NCI-H146 treated with DMSO at 0.1 percent for 48 hours (cell line): ENCODE results near the gene ABTB2.

Source experiments
- DNase-seq: peaks from one replicate; lab custom pipeline; 2025; ENCODE audit not compliant: unreplicated experiment; lab: John Stamatoyannopoulos, UW

ABTB2 gene

DNA sequence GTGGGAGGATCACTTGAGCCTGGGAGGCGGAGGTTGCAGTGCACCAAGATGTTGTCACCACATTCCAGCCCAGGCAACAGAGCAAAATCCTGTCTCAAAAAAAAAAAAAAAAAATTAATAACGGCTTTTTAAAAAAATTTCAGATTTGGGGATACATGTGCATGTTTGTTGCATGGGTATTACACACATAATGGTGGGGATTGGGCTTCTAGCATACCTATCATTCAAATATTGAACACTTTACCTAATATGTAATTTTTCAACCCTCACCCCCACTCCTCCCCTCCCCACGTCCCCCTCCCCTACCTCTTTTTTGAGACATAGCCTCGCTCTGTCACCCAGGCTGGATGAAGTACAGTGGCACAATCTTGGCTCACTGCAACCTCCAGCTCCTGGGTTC, 40.1 kb downstream of the ABTB2 start:
- no peak for DNase-seq

GRCh38 chr11:34317036-34317360, 40.8 kb downstream of the ABTB2 start:
- DNase-seq, result no peak

DNA sequence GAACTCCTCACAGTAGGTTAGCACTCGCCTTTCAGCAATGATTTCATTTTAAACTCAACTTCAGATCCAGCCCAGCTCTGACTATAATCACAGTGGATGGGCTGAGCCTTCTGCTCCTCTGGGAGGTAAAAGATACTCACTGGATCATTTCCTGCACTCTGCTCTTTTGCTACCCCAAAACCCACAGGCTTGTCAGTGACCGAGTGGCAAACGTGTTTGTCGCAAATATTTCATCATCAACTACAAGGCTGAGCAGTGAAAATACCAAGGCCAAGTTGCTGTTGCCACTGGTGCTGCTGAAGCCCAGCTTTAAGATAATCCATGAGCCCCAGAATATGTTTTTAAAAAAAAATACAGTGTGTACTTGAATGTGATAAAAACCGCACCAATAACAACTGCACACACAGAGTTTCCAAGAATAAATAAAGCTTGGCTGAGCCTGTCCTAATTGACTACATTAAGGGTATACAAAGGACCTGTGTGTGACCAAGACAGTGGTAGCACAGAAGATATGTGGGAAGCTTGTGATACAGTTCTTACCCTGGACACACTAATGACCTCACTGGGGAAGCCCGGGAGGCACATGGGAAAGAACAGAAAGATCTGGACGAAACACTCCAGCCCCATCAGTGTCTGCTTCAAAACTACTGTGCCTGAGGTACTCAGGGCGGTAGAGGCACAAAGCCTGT, 41.3 kb downstream of the ABTB2 start:
- DNase-seq, result no peak

DNA sequence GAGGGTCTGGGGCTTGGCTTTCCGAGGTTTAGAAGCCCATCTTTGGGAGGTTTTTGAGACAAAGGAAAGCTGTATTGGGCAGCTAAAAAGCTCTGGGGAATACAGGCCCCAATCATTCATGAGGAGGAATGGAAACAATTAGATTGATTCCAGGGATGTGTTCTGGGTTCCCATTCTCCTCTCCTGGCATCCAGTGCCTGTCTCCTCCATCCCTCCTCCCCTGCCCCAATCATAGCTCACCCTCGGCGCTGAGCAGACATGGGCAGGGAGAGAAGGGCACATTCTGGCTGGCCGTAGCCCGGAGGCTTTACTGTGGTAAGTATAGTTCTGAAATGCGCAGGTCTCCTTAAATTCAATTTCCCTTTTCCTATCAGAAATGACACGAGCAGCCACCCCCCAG, 42.4 kb downstream of the ABTB2 start:
- no peak for DNase-seq

- DNase-seq, result no peak
These were observed 42.9 kb downstream of the ABTB2 start for GRCh38 chr11:34314936-34315335.

DNA sequence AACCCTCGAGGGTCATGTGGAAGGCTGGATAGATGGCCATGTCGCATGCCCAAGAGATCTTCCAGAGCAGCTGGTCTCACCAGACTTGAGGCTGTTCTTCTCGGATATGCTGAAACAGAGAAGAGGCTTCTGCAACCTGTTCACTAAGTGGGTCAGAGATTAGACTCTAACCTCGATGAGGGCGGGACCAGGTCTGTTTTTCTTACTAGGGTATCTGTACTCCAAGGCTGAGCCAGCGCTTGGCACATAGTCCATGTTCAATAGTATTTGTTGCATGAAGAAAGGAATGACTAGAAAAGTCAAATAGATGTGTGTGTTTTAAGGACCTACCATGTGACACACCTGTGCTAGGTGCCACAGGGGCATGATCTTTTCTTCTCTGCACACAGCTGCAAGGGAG, 43.6 kb downstream of the ABTB2 start:
- no peak for DNase-seq

DNA sequence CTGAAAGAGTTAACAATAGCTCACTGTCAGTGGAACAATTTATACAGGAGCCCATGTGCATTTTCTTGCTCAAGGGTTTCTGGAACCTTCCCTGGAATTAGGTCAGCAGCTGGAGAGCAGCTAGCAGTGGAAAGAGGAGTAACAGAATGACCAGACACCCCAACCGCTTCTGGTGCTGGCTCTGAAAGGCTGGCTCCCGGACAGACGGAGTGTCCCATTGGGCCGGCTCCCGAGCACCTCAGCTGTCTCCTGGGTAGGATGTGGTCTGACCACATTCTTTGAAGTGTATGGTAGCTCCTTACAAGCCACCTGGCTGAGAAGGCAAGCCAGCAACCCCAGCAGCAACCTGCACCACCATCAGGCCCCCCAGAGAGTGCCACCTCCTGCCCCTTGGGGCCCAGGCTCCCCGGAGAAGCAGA, 44.7 kb downstream of the ABTB2 start:
- no peak for DNase-seq

GRCh38 chr11:34311126-34311525, 46.7 kb downstream of the ABTB2 start:
- no peak for DNase-seq

DNA sequence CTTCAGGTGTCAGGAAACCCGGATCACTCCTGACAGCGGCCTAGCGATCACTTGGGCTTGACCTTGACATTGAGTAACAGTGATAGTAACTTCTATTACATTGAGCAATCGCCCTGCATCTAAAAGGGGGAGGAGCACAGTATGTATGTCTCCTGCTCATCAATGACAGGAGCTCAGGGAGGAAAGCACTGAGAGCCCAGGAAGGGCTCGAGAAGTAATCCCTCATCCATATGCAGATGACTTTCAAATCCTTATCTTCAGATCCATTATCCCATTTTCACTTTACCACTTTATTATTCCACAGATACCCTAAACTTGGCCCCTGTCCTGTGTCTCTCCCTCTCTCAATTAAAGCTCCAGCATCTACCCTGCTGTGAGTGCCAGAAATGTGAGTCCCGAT, 47.8 kb downstream of the ABTB2 start:
- DNase-seq, result no peak

- no peak for DNase-seq
These were observed 48.8 kb downstream of the ABTB2 start for GRCh38 chr11:34308913-34309585.

DNA sequence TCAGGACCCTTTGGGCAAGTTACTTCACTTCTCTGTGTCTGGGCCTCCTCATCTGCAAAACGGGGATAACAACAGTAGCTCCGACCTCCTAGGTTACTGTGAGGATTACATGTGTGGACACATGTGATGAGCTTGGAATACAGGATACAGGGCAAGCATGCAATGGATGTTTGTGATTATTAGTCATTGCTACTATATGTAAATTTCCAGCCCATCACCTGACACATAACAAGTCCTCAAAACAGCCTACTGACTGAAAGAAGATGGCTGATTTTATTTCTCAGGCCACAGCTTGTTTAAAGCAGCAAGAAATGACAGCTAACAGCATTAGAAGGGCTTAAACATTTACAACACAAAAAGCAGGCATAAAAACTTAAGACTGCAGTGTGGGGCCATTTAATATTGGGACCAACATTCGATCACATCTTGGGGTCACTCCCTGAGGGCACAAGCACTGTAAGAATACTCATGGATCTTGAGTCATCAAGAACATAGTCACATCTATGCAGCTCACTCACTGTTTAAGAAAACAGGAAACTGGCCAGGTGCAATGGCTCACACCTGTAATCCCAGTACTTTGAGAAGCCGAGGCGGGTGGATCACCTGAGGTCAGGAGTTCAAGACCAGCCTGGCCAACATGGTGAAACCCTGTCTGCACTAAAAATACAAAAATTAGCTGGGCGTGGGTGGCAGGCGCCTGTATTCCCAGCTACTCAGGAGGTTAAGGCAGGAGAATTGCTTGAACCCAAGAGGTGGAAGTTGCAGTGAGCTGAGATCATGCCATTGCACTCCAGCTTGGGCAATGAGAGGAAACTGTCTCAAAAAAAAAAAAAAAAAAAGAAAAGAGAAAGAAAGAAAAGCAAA, 49.5 kb downstream of the ABTB2 start:
- no peak for DNase-seq

- DNase-seq, result no peak
These were observed 52.0 kb downstream of the ABTB2 start for GRCh38 chr11:34305780-34306179.

DNA sequence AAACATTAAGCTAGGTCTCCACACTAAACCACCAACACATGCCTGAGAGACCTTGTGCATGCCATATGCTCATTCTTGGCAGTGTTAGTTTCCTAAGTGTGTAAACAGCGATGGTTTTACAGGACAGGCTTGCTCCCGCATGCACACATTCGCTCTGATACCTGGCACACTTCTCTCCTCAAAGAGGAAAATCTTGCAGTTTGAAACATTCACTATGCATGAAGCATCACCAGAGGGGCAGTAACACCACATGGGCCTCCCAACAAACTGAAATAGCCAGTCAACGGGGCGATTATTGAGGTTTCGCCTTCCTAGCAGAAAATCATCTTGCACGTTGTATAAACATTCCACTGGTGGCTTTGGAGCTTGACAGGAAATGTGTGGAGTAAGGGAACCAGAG, 52.6 kb downstream of the ABTB2 start:
- no peak for DNase-seq

DNA sequence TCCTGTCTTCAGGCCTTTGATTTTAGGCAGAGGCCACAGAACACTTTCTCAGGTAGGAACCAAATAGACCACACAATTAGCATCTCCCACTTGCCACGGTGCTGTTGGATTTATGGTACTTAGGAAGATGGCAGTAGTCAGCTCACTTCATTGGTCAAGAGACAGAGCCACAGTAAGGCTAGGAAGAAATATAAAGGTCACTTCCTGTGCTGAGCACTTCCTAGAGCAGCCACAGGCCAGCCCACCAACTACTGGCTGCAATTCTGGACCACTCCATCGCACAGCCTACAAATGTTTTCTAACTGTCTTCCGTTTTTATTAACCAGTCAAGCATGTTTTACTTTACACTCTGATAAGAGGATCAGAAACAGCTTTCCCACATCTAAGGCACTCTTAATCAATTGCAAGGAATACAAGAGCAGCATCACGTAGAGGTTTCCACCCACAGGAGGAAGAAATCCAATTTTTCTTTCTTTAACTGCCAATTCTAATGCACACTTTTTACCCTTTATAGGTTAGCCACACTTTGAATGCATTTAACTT, 54.7 kb downstream of the ABTB2 start:
- DNase-seq, result no peak

- no peak for DNase-seq
These were observed 55.5 kb downstream of the ABTB2 start for GRCh38 chr11:34302046-34302921.

DNA sequence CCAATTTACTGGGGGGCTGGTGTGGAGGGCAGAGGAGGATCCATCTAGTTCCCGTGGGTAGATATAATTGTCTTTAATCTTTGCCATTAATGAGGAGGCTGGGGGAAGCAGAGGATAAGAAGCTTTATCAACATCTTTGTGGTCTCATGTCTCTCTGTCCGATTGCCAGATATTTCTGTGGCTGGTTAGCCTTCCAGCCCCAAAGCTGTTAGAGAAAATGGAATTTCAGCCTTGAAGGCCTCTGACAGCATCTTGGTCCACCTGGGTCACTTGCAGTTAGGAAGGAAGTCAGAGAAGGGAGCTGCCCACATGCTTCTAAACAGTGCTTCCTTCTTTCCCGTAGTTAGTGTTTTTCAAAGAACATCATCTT, 56.9 kb downstream of the ABTB2 start:
- DNase-seq, result no peak

- DNase-seq, result no peak
These were observed 57.5 kb downstream of the ABTB2 start for GRCh38 chr11:34300026-34300925.

DNA sequence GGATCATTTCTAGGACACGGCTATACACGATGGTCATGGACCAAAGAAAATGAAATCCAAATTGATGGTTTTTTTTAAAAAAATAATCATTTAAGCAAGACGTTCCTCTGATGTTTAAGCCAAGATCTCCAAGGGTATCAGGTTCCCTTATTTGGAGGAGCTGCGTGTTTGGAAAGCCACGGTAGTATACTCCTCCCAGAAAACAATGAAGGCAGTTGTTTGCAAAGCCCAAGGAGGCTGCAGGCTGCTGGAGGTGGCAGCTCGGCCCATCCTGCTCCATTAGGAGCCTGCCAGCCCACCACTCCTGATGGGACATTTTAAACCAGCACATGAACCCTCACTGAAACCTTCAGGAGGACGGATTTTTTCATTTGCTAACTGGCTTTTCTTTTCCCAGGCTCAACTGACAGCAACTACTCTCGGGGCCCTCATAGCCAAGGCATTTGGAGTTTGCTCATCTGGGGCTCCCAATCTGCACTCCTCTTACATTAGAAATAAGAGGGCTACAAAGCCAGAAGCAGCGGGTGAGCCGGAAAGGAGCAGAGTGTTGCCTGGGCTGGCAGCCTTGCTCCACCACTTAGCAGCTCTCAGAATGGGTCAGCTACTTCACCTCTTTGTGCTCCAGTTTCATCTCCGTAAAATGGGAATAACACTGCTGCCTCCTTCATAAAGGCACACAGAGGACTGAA, 58.4 kb downstream of the ABTB2 start:
- no peak for DNase-seq

DNA sequence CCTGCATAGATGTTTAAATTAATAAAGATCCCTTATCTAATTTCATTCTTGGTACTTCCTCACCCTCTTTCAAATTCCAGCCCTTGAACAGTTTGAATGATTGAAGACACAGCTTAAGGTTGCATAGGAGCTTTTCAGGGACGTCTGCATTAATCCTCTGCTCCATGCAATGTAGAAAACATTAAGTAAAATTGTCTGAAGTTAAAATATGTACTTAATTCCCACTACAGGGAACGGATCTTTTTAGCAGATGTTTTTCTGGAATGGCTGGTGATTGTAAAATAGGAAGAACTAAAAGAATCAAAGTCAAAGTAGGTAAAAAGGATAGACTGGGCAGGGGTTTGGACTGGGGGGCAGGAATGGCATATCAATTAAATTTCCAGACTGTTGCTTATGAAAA, 58.9 kb downstream of the ABTB2 start:
- no peak for DNase-seq
